OCI-LY1 (cell line): Measurements from ENCODE around the gene CDK17.

ENCODE experiments used
- EZH2 ChIP-seq: fragments of 200-600 bp; sonication (generic), shearing (Covaris generic); IDR thresholded peaks from 2 replicates; pipeline ENCODE4 v1.8.0; 2017; ENCODE audit warnings: borderline replicate concordance, mixed run types, mild to moderate bottlenecking, antibody characterized with exemption, low read length, moderate library complexity, mixed read lengths
- TF ChIP-seq, protein P1 (sequence below): fragments of 200-600 bp; sonication (generic), shearing (Covaris generic); IDR thresholded peaks from 2 replicates; pipeline ENCODE4 v1.5.1; 2017; ENCODE audit warnings: mild to moderate bottlenecking, antibody characterized with exemption, low read length, moderate library complexity, mixed read lengths

DNA sequence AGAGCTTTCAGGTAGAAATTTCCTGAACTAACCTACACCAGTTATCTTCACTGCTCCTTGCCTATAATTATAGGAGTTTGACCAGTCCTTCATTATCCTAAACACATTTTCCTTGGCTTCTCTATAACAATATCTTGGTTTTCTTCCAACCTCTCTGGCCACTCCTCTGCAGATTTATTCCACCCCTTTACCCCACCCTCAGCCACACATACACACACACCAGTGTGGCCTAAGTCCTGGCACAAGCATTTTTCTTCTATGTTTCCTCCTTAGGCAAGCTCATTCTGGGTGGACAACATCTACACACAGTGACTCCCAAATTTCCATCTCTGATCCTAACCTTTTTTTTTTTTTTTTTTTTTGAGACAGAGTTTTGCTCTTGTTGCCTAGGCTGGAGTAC is 25.1 kb downstream of the CDK17 start:
- TF ChIP-seq, protein P1, sequence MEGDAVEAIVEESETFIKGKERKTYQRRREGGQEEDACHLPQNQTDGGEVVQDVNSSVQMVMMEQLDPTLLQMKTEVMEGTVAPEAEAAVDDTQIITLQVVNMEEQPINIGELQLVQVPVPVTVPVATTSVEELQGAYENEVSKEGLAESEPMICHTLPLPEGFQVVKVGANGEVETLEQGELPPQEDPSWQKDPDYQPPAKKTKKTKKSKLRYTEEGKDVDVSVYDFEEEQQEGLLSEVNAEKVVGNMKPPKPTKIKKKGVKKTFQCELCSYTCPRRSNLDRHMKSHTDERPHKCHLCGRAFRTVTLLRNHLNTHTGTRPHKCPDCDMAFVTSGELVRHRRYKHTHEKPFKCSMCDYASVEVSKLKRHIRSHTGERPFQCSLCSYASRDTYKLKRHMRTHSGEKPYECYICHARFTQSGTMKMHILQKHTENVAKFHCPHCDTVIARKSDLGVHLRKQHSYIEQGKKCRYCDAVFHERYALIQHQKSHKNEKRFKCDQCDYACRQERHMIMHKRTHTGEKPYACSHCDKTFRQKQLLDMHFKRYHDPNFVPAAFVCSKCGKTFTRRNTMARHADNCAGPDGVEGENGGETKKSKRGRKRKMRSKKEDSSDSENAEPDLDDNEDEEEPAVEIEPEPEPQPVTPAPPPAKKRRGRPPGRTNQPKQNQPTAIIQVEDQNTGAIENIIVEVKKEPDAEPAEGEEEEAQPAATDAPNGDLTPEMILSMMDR = no peak
- TF ChIP-seq EZH2 = no peak
